Raji (cell line): ENCODE data around the gene SRD5A3.
A peak's percentile ranks its signal among the peaks of the same experiment; 100 is the strongest.

Experiments used
- POLR2A ChIP-seq: IDR thresholded peaks from 2 replicates; pipeline ENCODE4 v1.6.1; 2011; ENCODE audit warnings: low read depth, low read length, control low read depth; ENCODE audit not compliant: insufficient read depth

Gene SRD5A3

DNA sequence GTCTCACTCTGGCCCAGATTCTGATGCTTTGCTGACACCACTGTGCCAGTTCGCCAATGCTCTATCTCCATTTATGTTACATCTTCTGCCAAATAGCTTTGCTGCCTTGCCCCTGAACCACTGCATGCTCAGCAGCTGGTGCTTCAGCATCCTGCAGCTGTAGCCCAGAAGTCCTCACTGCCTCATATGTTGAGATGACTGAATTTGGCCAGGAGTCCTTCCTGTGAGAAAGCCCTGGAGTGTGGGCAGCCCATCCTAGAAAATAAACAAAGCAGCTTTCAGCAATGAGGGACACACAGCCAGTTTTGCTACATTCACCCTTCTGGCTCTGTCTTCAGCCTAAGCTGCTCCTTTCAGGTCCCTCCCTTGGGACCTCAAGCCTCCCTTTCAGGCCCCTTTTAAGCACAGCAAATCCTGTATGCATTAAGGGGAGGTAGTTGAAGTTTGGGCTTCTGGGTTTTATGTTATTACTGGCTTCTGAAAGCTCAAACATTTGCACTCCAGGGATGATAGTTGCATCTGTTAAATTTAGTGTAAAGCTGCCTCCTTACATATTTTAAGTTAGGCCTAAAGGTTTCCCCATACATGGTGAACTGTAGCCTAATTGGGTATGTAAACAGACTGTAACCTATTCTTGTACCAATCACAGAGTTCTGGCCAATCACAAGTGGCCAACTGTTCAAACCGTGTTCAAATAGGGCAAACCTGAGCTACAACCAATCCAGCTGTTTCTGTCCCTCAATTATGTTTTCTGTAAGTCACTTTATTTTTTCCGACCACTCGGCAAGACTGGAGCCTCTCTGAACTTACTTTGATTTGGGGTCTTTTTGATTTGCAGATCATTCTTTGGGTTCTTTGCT is 47.6 kb downstream of the SRD5A3 start:
- no peak for TF ChIP-seq POLR2A

DNA sequence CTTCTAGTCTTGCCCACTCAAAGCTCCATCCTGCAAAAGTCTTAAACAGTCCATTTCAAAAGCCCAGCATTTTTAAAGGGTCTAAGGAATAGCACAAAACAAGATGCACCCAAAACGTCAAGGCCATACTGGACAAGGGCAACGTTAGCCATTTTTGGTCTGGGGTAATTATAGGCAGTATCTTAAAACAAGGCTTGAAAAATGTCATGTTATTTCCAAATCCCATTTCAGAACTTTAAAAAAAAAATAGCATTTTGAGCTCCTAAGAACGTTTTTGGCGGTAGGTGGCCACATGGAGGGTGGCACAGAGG is 49.1 kb downstream of the SRD5A3 start:
- TF ChIP-seq POLR2A = no peak

DNA sequence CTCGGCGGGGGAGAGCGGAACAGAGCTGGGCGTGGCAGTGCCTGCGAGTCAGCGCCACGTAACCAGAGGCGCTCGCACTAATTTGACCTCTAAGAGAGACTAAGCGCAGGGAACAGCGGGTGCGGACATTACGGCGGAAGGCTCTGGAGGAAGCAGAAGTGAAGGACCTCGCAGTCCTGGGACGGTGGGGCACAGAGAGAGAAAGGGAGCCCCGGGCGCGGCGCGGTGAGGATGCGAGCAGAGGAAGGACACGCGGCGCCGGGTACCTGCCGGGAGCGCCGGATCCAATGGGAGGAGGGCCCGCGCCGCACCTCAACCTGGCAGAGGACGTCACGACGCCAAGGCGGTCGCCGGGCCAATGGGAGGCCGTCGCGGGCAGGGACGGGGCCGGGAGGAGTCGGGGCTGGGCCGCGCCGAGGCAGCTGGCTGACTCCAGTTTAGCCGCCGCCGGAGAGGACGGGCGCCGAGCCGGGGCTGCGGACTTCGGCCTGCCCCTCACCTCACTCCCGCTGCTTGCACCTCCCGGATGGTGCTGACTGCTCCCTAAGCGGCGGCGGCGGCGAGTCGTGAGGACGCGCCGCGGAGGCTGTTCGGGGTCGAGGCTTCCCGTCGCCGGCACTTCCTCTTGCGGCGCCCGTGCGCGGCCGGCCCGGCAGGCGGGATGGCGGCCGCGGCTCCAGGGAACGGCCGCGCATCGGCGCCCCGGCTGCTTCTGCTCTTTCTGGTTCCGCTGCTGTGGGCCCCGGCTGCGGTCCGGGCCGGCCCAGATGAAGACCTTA is 49.7 kb downstream of the SRD5A3 start, which contains the start of gene TMEM165:
TMEM165 (plus strand) TSS at position 429 of the 779 bp plus-strand sequence; CDS start at position 662, 233 bp downstream.
- TF ChIP-seq POLR2A = peak; percentile 96

DNA sequence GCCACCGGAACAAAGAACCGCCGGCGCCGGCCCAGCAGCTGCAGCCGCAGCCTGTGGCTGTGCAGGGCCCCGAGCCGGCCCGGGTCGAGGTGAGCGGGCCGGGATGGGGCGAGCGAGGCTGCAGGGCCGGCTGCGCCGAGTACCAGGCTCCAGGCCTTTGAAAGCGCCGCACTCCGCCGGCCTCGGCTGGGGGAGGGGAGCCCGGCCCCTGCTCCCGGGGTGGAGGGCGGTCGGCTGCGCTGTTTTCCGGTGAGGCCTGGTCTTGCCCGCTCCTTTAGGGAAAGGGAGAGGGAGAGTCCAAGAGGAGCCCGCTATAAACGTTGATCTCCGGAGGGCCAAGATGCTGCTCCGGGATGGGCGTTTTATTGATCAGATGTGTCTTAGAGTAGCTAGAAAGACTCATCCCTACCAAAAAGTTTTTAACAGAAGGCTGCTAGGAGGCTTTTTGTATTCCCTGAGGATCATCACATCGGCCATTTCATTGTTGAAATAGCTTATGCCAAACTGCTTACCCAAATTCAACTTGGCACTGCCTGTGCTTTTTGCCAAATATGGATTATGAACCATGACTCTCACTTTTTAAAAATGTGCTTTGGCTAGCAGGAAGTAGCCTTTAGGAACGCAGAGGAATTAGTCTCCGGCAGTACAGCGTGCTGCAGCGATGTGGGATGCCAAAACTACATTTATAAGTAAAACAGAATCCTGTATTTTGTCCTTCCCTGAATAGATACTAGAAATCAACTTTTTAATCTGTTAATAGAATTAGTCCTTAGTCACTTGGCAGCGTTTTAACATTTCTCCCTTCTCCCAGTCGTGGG is 50.5 kb downstream of the SRD5A3 start:
- no peak for TF ChIP-seq POLR2A

DNA sequence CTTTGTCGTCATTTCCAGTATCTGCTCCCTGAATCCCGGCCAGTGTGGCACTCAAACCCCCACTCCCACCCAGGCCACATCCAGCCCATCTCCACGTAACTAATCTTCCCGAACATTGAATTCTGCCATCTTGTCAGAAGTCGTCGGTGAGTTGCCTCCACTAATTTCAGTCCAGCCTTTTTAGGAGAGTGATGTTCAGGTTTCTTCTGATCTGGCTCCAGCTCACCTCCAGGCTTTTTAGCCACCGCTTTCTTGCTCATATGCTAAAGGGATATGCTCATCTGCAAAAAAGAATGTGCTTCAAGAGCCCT is 51.0 kb downstream of the SRD5A3 start:
- no peak for TF ChIP-seq POLR2A

DNA sequence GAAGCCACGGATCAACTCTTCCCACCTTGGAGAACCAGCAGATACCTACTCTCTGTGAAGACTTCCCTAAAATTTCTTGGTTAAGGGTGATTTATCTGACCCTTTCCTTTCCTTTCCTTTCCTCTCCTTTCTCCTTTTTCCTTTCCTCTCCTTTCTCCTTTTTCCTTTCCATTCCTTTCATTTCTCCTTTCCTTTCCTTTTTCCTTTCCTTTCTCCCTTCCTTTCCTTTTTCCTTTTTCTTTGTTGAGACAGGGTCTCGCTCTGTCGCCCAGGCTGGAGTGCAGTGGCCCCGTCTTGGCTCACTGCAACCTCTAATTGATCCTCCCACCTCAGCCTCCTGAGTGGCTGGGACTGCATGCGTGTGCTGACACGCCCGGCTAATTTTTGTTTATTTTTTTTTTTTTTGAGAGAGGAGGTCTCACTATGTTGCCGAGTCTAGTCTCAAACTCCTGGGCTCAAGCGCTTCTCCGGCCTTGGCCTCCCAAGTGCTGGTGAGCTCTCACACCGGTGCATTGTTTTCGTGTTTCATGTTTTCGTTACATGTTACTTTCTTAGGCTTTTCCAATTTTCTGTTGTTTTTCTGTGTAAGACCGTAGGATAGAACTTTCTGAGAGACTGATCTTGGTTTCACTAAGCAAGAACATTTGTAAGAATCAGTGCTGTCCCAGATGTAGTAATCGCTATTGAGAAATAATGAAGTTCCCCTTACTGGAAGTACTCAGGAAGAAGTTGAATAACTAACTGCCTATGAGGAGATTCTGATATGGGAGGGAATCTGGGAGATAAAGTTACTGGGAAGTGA is 51.7 kb downstream of the SRD5A3 start:
- no peak for TF ChIP-seq POLR2A

DNA sequence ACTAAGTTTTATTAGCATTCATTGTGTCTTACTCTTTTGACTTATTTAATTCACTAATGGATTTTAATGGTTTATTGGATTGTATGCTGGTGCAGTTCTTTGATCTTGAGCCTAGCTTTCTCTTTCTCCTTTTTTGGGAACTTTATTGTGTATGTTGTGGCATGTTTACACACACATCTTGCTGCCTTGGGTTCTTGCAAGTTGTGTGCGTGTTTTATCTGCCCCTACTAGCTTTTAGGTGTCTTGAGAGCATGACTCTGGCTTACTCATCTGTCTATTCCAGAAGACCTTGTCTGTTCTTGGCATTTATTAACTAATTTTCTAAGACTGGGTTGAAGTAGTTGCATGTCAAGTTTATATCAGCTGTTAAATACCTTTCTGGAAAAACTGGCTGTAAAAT is 52.4 kb downstream of the SRD5A3 start:
- TF ChIP-seq POLR2A = no peak

DNA sequence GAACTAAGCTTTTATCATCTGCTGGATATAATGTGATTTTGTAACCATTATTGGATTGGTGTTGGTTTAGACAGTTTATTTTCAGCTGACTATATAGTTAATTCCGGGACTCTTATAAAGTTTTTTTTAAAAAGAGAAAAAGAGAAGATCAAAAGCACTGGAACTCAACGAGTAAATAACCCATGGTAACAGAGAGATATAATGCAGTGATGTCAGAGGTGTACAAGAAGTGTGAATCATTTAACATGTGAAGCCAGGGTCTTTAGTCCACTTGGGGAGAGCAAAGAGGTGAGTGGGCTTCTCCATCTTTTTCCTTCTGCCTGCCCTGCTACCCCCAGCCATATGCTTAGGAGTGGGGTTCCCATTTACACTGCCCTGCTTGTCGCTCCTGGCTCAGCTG is 52.9 kb downstream of the SRD5A3 start:
- no peak for TF ChIP-seq POLR2A

DNA sequence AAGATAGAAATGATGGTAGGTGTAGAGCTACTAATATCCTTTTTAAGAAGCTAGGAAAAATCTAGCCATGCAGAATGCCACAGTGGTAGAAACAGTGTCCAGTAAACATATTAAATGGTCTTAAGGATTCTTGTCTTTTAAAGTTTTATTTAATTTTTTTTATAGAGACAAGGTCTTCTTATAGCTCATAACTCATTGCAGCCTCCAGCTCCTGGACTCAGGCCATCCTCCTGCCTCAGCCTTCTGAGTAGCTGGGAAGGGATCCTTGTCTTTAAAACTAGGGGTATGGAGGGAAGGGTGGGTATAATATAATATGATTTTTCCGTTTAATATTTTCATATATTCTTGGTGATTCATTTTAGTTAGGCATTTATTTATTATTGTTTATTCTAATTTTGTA is 53.5 kb downstream of the SRD5A3 start:
- TF ChIP-seq POLR2A = no peak

DNA sequence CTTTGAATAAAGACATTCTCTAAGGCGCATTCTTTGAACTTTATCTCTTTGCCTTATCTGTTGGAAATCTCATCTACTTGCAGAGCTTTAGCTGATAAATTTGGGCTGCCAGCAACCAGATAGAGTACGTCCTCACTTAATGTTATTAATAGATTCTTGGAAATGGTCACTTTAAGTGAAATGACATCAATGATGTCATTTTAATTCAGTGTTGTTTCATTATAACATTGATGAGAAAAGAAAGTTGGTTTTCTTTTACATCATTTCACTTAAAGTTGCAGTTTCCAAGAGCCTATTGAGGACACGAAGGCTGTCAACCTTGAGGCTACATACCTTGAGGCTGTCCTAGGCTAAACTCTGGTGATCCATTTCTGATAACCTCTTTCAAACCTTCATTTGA is 59.0 kb downstream of the SRD5A3 start:
- no peak for TF ChIP-seq POLR2A

DNA sequence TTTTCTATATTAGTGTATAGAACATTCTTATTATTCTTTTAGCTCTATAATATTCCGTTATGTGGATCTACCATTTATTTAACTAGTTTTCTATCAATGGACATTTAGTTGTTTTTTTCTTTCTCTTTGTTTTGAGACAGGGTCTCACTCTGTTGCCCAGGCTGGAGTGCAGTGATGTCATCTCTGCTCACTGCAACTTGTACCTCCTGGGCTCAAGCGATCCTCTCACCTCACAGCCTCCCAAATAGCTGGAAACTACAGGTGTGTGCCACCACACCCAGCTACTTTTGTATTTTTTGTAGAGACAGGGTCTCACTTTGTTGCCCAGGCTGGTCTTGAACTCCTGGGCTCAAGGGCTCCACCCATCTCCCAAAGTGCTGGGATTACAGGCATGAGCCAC is 60.5 kb downstream of the SRD5A3 start:
- no peak for TF ChIP-seq POLR2A

DNA sequence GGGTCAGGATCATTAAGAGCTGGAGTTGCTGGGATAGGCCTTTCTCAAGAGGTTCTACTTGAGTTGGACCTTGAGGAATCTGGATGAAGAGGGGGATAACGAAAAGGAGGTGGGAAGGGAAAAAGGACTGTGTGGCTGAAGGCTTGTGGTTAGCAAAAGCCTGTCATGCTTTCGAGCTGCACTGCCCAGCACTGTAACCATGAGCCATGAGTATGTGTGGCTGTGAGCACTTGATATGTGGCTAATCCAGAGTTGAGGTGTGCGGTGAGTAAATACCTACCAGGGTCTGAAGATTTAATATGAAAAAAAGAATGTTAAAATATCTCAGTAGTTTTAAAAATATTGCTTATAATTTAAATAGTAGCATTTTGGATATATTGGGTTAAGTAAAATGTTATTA is 61.1 kb downstream of the SRD5A3 start:
- TF ChIP-seq POLR2A = no peak

DNA sequence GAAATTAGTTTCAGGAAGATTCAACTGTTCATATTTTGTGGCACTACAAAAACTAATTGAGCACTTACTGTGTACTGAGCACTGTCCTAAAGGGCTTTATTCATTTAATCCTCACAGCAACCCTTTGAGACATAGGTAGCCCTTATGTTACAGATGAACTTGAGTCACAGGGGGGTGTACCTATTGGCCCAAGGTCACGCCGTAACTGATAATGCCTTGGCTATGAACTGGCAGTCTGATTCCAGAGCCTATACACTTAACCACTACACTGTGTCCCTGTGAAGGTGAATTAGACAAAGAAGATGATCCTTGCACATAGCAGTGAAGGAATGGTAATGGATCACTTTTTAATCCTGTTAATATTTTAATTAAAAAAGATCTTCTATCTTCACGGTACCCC is 61.7 kb downstream of the SRD5A3 start:
- TF ChIP-seq POLR2A = no peak

DNA sequence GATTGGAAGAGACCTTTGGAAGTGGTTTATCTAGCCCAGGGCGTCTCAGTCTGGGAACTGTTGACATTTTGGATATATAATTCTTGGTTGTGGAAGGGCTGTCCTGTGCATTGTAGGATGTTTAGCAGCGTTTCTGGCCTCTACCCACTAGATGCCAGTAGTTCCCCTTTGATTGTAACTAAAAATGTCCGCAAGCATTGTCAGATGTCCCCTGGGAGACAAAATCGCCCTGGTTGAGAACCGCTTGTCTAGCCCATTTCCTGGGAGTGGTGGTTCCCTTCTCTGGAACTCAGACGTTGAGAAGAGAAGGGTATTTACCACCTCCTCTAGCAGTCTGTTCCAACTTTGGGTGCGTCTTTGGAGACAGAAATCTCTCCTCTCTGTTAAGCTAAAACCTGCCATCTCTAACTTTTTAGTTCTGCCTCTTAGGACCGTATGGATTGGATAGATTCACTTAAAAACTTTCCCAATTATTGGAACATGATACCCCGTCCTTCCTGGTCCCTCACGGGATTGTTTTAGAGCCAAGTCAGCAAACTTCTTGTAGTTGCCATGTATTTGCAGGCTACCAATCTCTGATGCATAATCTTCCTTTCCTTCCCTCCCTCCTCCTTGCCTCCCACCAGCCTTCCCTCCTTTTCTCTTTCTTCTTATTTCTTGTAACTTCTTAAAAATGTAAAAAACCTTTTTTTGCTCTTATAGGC is 63.6 kb downstream of the SRD5A3 start:
- no peak for TF ChIP-seq POLR2A
